LNCaP clone FGC (cell line): ENCODE results near the gene KCNIP4.
A peak's percentile ranks its signal among the peaks of the same experiment; 100 is the strongest.

Source experiments
- DNase-seq: peaks from one replicate; pipeline ENCODE4 v3.0.0-alpha.2; 2011; ENCODE audit warnings: low read depth
- H3K4me3 ChIP-seq: 2 replicates; pipeline ENCODE4 v1.5.1; 2011; ENCODE audit warnings: mild to moderate bottlenecking, low read depth, low read length, control low read depth
- CTCF ChIP-seq: IDR thresholded peaks from 2 replicates; pipeline ENCODE4 v1.5.1; 2012; ENCODE audit warnings: mild to moderate bottlenecking; ENCODE audit not compliant: control insufficient read depth, insufficient read depth; ENCODE audit errors: extremely low read depth

Gene KCNIP4

GRCh38 chr4:21765810-21766407 lies 182.7 kb downstream of the KCNIP4 start:
- peak; percentile 7 for DNase-seq
- H3K4me3 ChIP-seq, result no peak overlapping the region
- TF ChIP-seq CTCF, result peak; percentile 86

GRCh38 chr4:21763855-21764254 lies 184.7 kb downstream of the KCNIP4 start:
- DNase-seq, result no peak
- no peak overlapping the region for H3K4me3 ChIP-seq
- no peak for TF ChIP-seq CTCF

GRCh38 chr4:21757248-21757647 lies 191.3 kb downstream of the KCNIP4 start:
- no peak for DNase-seq
- no peak overlapping the region for H3K4me3 ChIP-seq
- no peak for TF ChIP-seq CTCF

GRCh38 chr4:21753084-21753760 lies 195.3 kb downstream of the KCNIP4 start:
- no peak overlapping the region for H3K4me3 ChIP-seq
- DNase-seq, result no peak
- no peak for TF ChIP-seq CTCF

GRCh38 chr4:21752616-21753015 lies 196.0 kb downstream of the KCNIP4 start:
- H3K4me3 ChIP-seq, result no peak overlapping the region
- no peak for TF ChIP-seq CTCF
- DNase-seq, result no peak

- no peak overlapping the region for H3K4me3 ChIP-seq
- DNase-seq, result no peak
- TF ChIP-seq CTCF, result no peak
These were observed 198.6 kb downstream of the KCNIP4 start for GRCh38 chr4:21749924-21750323.

- no peak overlapping the region for H3K4me3 ChIP-seq
- DNase-seq, result no peak
- TF ChIP-seq CTCF, result no peak
These were observed 199.2 kb downstream of the KCNIP4 start for GRCh38 chr4:21749412-21749811.
